Left cardiac atrium (tissue), 4 donors: ENCODE results near the gene CD40. TPM values are rescaled to one million over a fixed set of nuclear protein-coding genes. Genes with fewer than 3 reads are reported as not detected.
A peak's percentile ranks its signal among the peaks of the same experiment; 100 is the strongest.

Experiments used
- ATAC-seq, 2 donors: fragments of 200-7000 bp; cut with Tn5 transposase; one replicate each; pipeline ENCODE4 v1.9.1; 2020; ENCODE audit warnings: mild to moderate bottlenecking in 2 of 2, moderate library complexity in 2 of 2
- DNase-seq: peaks from one replicate; pipeline ENCODE4 v3.0.0-alpha.2; 2020
- intact Hi-C, 2 donors: fragments of 100-400 bp; cut with DNase I; formaldehyde crosslinking; loops; one replicate each; pipeline versions ENCODE4 v1.14.1 to v1.15.1; 2022 to 2023
- total RNA-seq, 2 donors: library from RNA; stranded (reverse); fragmentation: NEBNext Ultra II Directional; extraction: Animal tissue kit (Norgen Biotek cat#: 25700); gene quantifications; one replicate each; pipeline ENCODE4 v1.2.1, GENCODE V29; 2021
- donor health status: DM: no; HTN: yes; CAD: no.
- donor health status: DM: no; HTN: yes; CAD: no; lungs with severe emphysema.
- donor health status: DM: yes; HTN: yes; CAD: no.
- donor health status: Dilated cardiomyopathy.

Gene CD40
- total RNA-seq, 2 donors from 2014 or later, result 11.1 to 13.7 TPM

DNA sequence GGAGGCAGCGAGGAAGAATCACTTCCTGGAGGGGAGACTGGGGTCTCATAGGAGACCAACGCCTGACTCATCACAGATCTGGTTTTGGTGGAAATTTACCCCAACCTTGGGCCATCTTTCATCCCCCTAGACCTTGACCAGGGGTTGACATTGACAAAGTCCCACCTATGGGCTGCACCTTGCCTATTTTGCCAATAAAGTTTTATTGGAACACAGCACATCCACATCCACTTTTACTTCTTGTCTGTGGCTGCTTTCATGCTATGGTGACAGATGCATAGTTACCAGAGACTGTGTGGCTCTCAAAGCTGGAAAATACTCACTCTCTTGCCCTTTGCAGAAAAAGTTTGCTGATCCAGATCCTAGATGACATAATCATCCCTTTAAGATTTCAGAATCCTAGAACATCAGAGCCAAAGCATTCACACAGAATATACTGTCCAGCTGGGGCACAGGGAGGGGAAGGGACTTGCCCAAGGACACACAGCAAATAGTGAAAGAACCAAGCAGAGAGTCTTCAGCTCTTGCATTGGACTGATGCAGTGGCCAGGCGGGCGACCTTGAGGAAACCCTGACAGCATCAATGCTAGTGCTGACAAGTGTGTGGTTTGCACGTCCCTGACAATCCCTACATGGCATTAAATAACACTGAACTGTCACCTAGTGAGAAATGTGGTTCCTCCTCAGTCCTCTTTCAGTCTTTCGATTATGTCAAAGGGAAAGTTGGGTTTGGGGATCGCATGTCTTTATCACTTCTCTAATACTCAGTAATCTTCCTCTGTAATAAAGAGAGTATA lies 41.2 kb downstream of the CD40 start:
- ATAC-seq, result no peak
- intact Hi-C loops, result no loop called here

GRCh38 chr20:46160661-46161060 lies 42.5 kb downstream of the CD40 start:
- intact Hi-C loops, result no loop called here
- ATAC-seq (no peak), DNase-seq (no peak)

More for the DNA sequence above, 41.2 kb downstream of the CD40 start:
- DNase-seq, result no peak

DNA sequence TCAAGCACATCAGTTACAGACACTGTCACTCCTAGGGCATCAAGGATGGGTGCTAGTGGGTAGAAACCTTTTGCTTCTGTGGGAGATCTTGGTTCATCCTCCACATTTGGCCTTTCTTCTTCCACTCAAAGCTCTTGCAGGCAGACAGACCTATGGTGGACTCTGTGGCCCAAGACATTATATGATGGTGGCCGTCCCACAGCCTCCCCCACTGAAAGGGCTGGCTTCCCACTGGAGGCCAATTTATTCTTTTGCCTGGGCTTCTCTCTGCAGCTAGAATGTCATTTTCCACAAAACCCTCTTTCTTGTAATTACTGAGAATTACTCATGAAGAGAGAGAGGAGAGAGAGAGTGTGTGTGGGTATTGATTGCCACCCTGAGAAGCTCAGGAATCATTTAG lies 43.8 kb downstream of the CD40 start:
- ATAC-seq (no peak), DNase-seq (no peak)
- intact Hi-C loops, result no loop called here

DNA sequence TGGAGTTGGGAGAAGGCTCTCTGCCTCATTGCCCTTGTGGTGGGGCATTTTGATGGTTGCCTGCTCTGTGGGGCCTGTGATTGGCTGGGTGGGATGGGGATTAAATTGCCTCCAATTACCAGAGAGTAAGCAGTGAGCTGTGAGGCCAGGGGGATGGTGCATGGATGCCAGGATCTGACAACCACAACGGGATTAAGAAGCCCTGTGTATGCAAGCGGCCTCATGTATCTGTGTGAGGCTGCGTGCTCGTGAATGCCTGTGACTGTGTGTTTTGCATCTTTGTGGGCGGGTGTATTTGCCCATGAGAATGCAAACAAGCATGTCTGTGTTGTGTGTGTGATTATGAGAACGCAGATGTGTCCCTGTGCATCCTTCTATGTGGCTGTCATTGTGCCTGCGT lies 46.1 kb downstream of the CD40 start:
- intact Hi-C loops, result no loop called here
- DNase-seq (no peak), ATAC-seq (no peak)

DNA sequence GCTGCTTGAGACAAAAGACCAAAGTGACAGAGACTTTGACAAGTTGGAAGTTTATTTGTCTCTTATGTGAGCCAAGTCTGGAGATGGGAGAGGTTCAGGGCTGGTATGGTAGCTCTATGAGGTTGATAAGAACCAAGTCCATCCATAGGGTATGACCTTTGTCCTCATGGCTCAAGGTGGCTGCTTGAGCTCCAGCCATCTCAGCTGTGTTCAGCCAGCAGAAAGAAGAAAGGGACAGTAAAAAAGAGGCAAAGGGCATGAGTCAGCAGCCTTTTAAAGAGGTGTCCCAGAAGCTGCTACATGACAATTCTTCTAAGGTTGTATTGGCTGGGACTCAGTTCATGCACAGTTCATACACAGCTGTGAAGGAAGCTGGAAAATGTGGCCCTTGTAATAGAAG lies 49.0 kb downstream of the CD40 start:
- ATAC-seq, result no peak
- no peak for DNase-seq
- intact Hi-C loops, result no loop called here

- intact Hi-C loops, result no loop called here
- no peak for ATAC-seq
- no peak for DNase-seq
These were observed 50.3 kb downstream of the CD40 start for GRCh38 chr20:46168438-46168837.

GRCh38 chr20:46169245-46170171 lies 51.4 kb downstream of the CD40 start:
- no peak for DNase-seq
- no peak for ATAC-seq
- intact Hi-C loops, result no loop called here

DNA sequence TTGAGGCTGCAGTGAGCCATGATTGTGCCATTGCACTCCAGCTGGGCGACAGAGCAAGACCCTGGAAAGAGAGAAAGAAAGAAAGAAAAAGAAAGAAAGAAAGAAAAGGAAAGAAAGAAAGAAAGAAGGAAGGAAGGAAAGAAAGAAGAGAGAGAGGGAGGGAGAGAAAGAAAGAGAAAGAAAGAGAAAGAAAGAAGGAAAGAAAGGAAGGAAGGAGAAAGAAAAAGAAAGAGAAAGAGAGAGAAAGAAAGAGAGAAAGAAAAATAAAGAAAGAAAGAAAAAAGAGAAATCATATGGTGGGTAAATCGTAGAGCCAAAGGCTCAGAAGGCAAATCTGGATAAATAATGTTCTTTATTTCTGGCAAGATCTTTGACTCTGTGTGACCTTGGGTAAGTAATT lies 53.4 kb downstream of the CD40 start:
- ATAC-seq, result no peak
- intact Hi-C loops, result no loop called here
- DNase-seq, result no peak

DNA sequence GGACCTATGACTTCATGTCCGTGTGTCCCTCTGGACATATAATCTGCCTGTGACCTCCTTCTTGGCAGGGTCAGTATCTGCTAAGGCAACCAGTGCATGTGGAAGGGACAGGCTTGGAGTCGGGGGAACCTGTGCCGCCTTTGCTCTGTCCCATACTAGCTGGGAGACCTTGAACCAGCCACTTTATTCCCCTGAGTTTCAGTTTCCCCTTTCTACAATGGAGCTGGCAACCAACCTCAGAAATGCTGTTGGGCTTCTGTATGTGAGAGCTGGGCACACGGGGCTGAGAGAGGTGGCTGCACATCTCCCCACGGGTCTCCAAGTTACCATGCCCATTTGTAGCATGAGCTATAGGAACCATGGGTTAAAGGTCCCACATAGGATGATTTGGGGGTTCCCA lies 53.8 kb downstream of the CD40 start:
- no peak for DNase-seq
- no peak for ATAC-seq
- intact Hi-C loops, result no loop called here

GRCh38 chr20:46172455-46172854 lies 54.3 kb downstream of the CD40 start:
- intact Hi-C loops, result no loop called here

GRCh38 chr20:46172961-46173536 lies 54.9 kb downstream of the CD40 start:
- intact Hi-C loops, result no loop called here
- ATAC-seq, result no peak
- no peak for DNase-seq

More at GRCh38 chr20:46172455-46172854, 54.3 kb downstream of the CD40 start:
- ATAC-seq (no peak), DNase-seq (no peak)

- DNase-seq (no peak), ATAC-seq (no peak)
- intact Hi-C loops, result no loop called here
These were observed 55.7 kb downstream of the CD40 start for GRCh38 chr20:46173652-46174468.

DNA sequence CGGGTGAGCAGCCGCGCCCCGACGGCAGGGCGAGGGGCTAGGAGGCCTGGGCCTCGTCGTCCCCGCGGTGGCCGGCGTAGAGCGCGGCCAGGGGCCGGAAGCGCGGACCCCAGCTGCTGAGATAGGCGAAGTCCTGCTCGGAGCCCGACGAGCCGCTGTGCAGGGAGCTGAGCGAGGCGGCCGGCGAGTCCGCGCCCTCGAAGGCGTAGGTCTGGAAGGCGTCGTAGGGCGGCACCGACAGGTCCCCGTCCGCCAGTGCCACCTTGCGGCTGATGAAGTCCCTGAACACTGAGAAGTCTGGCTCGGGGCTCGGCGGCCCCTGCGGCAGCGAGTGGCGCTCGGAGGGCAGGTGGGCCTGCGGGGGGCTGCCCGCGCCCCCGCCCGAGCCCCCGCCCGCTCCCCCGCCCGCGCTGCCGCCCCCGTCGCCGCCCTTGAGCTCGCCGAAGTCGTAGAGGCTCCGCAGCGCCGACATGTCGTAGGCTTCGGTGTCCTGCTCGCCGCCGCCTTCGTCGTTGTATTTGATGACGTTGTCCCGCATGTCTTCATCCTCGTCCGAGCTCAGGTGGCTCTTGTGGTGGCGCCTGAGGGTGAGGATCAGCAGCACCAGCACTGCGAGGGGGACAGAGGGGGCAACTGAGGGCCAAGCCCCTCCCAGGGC lies 56.5 kb downstream of the CD40 start:
- intact Hi-C loops, result loop anchor here in 1 of 2 donors (5.0 kb wide), 1 partner anchor 152 kb away; no protein-coding TSS in a partner anchor
- DNase-seq, result peak; percentile 82
- peak; percentile 82 for ATAC-seq

DNA sequence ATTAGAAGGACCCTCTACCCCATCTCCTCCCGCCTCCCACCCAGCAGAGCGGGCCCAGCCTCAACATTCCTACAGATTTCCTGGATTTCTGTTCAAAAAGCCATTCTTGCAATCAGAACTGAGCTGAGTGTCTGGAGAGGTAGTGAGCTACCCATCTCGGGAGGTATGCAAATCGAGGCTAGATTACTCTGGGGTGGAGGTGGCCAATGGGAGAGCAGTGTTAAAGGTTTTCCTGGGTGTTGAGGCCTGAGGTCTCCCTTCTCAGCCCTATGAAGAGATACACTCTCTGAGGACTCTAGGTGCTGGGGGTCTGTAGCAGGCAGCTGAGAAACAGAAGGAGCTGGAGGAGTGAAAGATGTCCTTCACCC lies 57.0 kb downstream of the CD40 start:
- ATAC-seq, result no peak
- DNase-seq, result no peak
- intact Hi-C loops, result loop anchor here in 1 of 2 donors (5.0 kb wide), 1 partner anchor 153 kb away; no protein-coding TSS in a partner anchor

- no peak for ATAC-seq
- DNase-seq, result no peak
- intact Hi-C loops, result loop anchor here in 1 of 2 donors (5.0 kb wide), 1 partner anchor 155 kb away; no protein-coding TSS in a partner anchor
These were observed 58.7 kb downstream of the CD40 start for GRCh38 chr20:46176739-46177378.

DNA sequence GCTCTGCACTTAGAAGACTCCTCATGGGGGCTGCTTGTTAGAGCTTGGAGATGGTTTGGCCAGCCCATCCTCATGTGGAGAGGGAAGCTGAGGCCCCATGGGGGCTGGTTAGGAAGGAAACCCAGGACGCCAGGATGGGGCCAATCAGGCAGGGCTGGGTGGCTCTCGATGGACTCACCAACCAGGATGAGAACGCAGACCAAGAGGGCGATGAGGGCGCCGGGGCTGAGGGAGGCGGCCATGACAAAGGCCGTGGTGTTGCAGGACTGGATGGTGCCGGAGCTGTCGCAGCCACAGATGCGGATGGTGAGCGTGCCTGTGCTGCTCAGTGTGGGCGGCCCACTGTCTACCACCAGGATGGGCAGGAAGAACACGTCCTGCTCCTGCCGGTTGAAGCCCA lies 59.7 kb downstream of the CD40 start:
- intact Hi-C loops, result loop anchor here in 1 of 2 donors (5.0 kb wide), 1 partner anchor 155 kb away; no protein-coding TSS in a partner anchor
- no peak for DNase-seq
- ATAC-seq, result no peak

DNA sequence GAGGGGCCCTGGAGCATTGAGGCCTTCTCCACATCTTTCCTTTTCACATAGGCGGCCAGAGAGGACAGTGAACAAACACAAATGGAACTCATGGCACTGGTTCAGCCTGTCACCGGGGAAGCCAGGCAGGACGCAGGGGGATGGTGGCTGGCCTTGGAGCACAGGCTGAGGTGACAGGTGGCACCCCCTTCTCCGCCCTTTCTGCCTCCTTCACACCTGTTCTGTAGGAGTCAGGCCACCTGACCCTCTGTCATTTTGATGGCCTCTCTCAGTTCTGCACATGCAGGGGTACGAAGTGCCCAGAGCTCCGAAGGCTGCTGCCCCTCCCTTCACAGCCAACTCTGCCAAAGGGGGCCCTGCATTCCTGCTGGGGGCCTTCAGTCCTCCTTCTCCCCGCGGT lies 60.8 kb downstream of the CD40 start:
- ATAC-seq, result no peak
- intact Hi-C loops, result loop anchor here in 1 of 2 donors (5.0 kb wide), 1 partner anchor 157 kb away; no protein-coding TSS in a partner anchor
- DNase-seq, result no peak
